PC-9 (cell line): ENCODE results near the gene LGALS1.

Experiments
- EZH2 ChIP-seq: fragments of 200-600 bp; sonication (generic); IDR thresholded peaks from 2 replicates; pipeline ENCODE4 v1.8.0; 2017; ENCODE audit warnings: antibody characterized with exemption, low read depth
- TF ChIP-seq, protein P1 (sequence below): fragments of 200-600 bp; sonication (generic); conservative IDR thresholded peaks from 2 replicates; pipeline ENCODE4 v1.6.1; 2017; ENCODE audit warnings: mixed run types, antibody characterized with exemption, mild to moderate bottlenecking, moderate library complexity

DNA sequence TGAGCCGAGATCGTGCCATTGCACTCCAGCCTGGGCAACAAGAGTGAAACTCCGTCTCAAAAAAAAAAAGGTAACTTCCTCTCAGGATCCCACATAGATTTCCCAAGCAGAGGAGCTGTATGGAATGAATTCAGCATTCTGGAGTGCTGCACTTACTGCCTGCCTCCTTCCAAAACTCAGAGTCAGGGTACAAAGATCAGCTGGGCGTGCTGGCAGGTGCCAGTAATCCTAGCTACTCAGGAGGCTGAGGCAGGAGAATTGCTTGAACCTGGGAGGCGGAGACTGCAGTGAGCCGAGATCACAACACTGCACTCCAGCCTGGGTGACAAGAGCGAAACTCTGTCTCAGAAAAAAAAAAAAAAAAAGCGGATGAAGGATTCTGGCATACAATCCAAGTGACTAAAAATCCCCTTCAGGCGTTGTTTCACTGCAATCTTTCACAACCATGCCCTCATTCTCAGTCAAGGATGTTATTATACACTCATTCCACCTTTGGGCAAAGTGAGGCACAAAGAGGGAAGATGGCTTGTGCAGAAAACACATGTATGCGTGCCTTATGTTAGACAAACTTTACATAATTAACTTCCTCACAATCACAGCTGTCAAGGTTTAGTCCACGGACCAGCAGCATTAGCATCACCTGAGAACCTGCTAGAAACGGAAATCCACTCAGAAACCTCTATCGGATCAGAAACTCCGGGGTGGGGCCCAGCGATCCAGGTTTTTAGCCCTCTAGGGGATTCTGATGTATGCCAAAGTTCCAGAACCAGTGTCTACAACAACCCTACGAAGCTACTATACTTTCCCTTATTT, 9.6 kb downstream of the LGALS1 start:
- TF ChIP-seq, protein P1, sequence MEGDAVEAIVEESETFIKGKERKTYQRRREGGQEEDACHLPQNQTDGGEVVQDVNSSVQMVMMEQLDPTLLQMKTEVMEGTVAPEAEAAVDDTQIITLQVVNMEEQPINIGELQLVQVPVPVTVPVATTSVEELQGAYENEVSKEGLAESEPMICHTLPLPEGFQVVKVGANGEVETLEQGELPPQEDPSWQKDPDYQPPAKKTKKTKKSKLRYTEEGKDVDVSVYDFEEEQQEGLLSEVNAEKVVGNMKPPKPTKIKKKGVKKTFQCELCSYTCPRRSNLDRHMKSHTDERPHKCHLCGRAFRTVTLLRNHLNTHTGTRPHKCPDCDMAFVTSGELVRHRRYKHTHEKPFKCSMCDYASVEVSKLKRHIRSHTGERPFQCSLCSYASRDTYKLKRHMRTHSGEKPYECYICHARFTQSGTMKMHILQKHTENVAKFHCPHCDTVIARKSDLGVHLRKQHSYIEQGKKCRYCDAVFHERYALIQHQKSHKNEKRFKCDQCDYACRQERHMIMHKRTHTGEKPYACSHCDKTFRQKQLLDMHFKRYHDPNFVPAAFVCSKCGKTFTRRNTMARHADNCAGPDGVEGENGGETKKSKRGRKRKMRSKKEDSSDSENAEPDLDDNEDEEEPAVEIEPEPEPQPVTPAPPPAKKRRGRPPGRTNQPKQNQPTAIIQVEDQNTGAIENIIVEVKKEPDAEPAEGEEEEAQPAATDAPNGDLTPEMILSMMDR = no peak
- TF ChIP-seq EZH2 = no peak
